ENCODE results near the gene EFNB3.

The EFNB3 gene

DNA sequence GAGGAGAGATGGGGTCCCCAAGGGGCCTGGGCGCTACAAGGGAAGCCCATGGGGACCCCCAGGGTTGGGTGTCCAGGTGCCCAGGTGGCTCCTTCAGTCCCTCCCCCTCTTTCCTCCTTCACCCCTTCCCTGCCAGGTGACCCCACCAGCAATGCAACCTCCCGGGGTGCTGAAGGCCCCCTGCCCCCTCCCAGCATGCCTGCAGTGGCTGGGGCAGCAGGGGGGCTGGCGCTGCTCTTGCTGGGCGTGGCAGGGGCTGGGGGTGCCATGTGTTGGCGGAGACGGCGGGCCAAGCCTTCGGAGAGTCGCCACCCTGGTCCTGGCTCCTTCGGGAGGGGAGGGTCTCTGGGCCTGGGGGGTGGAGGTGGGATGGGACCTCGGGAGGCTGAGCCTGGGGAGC lies 4.0 kb downstream of the EFNB3 start:
- Histone ChIP-seq H3K4me1 (0 out of 2 replicates have a peak, but pooled peaks cover 2% of the 10 kb centered on the region), H3K36me3 (no peaks in the 10 kb centered on the region), H3K27me3 (0 out of 2 replicates have a peak, but pooled peaks cover 6% of the 10 kb centered on the region), H3K4me3 (ENCODE audit: low read depth, low read length) (no peak overlapping the region), H3K9me3 (no peaks in the 10 kb centered on the region)
- no peak for DNase-seq
- TF ChIP-seq, protein P1, sequence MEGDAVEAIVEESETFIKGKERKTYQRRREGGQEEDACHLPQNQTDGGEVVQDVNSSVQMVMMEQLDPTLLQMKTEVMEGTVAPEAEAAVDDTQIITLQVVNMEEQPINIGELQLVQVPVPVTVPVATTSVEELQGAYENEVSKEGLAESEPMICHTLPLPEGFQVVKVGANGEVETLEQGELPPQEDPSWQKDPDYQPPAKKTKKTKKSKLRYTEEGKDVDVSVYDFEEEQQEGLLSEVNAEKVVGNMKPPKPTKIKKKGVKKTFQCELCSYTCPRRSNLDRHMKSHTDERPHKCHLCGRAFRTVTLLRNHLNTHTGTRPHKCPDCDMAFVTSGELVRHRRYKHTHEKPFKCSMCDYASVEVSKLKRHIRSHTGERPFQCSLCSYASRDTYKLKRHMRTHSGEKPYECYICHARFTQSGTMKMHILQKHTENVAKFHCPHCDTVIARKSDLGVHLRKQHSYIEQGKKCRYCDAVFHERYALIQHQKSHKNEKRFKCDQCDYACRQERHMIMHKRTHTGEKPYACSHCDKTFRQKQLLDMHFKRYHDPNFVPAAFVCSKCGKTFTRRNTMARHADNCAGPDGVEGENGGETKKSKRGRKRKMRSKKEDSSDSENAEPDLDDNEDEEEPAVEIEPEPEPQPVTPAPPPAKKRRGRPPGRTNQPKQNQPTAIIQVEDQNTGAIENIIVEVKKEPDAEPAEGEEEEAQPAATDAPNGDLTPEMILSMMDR (IDR thresholded peaks at IDR 0.05; ENCODE audit: low read depth, low read length) = no peak

DNA sequence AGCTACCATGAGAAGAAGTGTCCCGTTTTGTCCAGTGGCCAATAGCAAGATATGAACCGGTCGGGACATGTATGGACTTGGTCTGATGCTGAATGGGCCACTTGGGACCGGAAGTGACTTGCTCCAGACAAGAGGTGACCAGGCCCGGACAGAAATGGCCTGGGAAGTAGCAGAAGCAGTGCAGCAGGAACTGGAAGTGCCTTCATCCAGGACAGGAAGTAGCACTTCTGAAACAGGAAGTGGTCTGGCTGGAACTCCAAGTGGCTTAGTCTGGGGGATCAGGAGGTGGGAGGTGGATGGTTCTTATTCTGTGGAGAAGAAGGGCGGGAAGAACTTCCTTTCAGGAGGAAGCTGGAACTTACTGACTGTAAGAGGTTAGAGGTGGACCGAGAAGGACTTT lies 5.3 kb downstream of the EFNB3 start:
- H3K9me3 ChIP-seq = no peaks in the 10 kb centered on the region
- TF ChIP-seq, protein P1 (IDR thresholded peaks at IDR 0.05; ENCODE audit: low read depth, low read length) = no peak
- H3K36me3 ChIP-seq = no peaks in the 10 kb centered on the region
- no peaks in the 10 kb centered on the region for H3K4me1 ChIP-seq
- DNase-seq = no peak
- H3K27me3 ChIP-seq = 0 out of 2 replicates have a peak, but pooled peaks cover 4% of the 10 kb centered on the region
- H3K4me3 ChIP-seq (ENCODE audit: low read depth, low read length) = no peak overlapping the region

DNA sequence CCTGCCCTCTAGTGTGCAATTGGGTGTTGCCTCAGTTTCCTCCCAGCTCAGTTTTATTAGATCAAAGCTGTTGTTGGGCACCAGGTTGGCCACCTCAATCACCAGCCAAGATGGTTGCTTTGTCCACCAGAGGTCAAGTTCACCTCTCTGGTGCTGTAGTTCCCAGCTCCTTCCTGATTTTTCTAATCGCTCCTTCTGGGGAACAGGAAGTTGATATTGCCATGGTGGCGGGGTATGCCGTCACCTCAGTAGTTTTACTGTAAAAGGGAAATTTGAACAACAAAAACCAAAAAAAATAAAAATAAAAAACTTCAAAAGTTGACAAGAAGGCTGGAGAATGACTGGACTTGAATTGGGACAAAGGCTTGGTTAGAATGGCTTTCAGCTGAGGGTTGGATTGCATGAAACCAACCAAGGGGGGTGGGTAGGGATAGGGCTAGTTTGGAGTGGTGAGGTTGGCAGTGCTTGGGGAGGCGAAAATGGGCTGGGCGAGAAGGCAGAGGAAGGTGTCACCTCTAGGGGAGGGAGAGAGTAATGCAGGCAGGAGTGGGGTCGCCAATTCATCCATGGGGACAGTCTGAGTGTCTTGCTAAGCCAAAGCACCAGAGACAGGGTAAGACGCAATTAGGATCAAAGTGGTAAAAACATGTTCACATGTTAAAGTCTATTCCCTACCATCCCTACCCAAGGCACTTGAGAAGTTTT lies 6.2 kb downstream of the EFNB3 start:
- Histone ChIP-seq H3K9me3 (no peaks in the 10 kb centered on the region), H3K36me3 (no peaks in the 10 kb centered on the region), H3K4me3 (ENCODE audit: low read depth, low read length) (no peak overlapping the region), H3K27me3 (0 out of 2 replicates have a peak, but pooled peaks cover under 1% of the 10 kb centered on the region), H3K4me1 (no peaks in the 10 kb centered on the region)
- DNase-seq = no peak
- TF ChIP-seq, protein P1 (IDR thresholded peaks at IDR 0.05; ENCODE audit: low read depth, low read length) = 0 out of 2 replicates have a peak, but pooled peaks have one; percentile 11

DNA sequence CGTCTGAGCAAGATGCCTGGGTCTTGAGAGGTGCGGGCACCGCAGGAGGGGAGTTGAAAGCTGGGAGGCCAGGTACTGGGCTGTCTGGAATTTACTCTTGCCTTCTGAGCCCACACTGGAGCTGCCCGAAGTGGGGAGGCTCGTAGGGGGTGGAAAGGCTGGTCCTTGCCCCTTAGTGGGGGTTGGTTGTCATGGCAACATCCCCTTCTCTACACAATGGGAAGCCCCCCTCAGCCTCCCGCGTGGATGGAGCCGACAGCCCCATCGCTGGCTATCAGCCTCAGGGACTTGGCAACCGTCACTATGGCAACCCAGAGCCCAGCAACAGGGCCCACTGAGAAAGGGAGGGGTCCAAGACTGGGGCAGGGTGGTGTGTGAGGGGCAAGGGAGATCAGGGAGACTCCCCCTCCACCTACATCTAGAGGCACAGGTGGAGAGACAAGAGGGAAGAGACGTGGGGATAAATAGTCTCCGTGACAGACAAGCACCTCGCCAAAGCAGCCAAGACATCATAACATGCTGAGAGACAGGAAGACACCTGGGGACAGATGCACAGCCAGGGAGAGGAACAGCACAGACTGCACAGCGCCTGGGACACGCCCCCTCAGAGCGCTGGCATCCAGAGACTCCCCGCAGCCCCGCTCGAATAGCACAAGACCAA lies 7.2 kb downstream of the EFNB3 start:
- no peaks in the 10 kb centered on the region for H3K9me3 ChIP-seq

DNA sequence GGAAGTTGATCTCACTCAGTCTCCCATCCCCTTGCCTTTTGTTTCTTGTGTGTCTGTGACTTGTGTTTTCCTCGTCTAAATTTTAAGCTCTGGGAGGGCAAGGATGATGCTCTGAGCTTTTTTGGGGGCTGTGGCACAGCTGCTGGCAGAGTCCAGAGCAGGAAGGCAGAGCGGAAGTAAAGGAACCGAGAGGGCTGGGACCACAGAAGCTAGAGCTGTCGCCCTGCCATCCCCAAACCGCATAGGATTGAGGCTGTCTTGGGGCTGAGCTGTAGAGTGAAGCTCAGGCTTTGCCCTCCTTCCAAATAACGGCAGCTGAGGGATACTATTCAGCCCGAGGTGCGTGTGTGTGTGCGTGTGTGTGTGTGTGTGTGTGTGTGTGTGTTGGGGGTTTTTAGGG lies 8.8 kb downstream of the EFNB3 start:
- H3K4me3 ChIP-seq (ENCODE audit: low read depth, low read length) = no peak overlapping the region
- DNase-seq = no peak
- H3K9me3 ChIP-seq = no peaks in the 10 kb centered on the region
- no peaks in the 10 kb centered on the region for H3K4me1 ChIP-seq
- H3K36me3 ChIP-seq = no peaks in the 10 kb centered on the region
- TF ChIP-seq, protein P1 (IDR thresholded peaks at IDR 0.05; ENCODE audit: low read depth, low read length) = no peak
- H3K27me3 ChIP-seq = 0 out of 2 replicates have a peak, but pooled peaks cover 4% of the 10 kb centered on the region

More for the DNA sequence above, 7.2 kb downstream of the EFNB3 start:
- Histone ChIP-seq H3K36me3 (no peaks in the 10 kb centered on the region), H3K27me3 (no peaks in the 10 kb centered on the region), H3K4me1 (no peaks in the 10 kb centered on the region), H3K4me3 (ENCODE audit: low read depth, low read length) (no peak overlapping the region)
- no peak for DNase-seq
- TF ChIP-seq, protein P1 (IDR thresholded peaks at IDR 0.05; ENCODE audit: low read depth, low read length) = no peak

Measured in BE2C (cell line).